ENCODE measurements around the gene SLC43A3.

SLC43A3 gene

DNA sequence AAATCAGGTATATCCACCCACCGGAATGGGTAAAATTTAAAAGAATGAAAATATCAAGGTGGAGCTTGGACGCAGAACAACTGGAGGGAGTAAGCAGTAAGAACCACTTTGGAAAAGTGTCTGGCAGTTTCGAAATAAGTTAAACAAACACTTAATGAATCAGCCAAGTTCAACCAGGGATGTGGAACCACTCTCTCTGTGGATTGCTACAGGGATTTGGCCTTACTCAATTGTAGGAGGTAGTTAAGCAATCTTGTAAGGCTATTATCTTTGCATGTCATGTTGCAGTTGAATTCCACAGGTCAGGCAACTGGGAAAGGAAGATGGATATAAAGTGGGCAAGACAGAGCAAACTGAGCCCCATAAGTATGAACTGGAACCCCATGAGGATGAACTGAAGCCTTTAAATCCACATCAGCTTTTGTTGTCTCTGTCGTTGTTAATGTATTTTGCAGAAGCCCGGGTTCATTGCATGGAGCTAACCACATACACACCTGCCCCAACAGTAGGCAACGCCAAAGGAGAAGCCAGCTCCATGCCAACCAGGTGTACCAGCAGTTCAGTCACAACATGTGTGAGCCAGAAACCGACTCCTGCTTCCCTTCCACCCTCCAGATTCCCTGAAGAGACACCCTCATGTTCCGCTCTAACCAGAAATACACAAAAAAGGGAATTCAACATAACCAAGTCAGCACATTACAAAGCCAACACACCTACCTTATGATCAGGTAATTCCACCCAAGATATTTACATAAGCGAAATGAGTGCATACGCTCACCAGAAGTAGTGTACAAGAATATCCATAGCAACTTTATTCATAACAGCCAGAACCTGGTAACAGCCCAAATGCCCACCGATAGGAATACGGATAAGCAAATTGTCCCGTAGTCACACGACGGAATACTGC lies 8.0 kb upstream of the SLC43A3 start:
- no peak for DNase-seq (ENCODE audit: low spot score)
- TF ChIP-seq, protein P1, sequence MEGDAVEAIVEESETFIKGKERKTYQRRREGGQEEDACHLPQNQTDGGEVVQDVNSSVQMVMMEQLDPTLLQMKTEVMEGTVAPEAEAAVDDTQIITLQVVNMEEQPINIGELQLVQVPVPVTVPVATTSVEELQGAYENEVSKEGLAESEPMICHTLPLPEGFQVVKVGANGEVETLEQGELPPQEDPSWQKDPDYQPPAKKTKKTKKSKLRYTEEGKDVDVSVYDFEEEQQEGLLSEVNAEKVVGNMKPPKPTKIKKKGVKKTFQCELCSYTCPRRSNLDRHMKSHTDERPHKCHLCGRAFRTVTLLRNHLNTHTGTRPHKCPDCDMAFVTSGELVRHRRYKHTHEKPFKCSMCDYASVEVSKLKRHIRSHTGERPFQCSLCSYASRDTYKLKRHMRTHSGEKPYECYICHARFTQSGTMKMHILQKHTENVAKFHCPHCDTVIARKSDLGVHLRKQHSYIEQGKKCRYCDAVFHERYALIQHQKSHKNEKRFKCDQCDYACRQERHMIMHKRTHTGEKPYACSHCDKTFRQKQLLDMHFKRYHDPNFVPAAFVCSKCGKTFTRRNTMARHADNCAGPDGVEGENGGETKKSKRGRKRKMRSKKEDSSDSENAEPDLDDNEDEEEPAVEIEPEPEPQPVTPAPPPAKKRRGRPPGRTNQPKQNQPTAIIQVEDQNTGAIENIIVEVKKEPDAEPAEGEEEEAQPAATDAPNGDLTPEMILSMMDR (IDR thresholded peaks at IDR 0.05; ENCODE audit: extremely low read depth, missing control alignments), result no peak

DNA sequence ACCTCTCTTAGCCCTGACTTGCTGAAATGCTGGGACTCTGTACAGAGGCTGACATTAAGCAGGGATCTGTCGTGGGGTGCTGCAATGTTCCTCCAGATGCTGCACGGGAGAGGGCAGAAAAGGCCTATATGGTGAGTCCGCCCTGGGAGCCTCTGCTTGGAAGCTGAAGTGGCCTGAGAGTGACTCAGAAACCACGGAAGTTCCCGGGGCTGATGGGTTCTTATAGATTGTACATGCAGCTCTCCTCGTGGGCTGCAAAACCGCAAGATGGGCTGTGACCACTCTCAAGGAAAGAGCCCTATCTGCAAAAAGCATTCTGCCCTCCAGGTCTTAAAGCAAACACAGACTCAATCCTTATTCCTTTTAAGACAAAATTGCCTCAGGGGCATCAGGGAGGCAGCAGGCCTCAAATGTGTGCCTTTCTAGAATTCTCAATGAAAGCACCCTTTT lies 5.8 kb upstream of the SLC43A3 start:
- TF ChIP-seq, protein P1 (IDR thresholded peaks at IDR 0.05; ENCODE audit: extremely low read depth, missing control alignments), result no peak
- DNase-seq (ENCODE audit: low spot score), result no peak

- no peak for DNase-seq (ENCODE audit: low spot score)
- TF ChIP-seq, protein P1 (IDR thresholded peaks at IDR 0.05; ENCODE audit: extremely low read depth, missing control alignments), result no peak
Measured at GRCh38 chr11:57432149-57432561, 5.2 kb upstream of the SLC43A3 start.

GRCh38 chr11:57430952-57431351 lies 4.0 kb upstream of the SLC43A3 start:
- no peak for DNase-seq (ENCODE audit: low spot score)
- TF ChIP-seq, protein P1 (IDR thresholded peaks at IDR 0.05; ENCODE audit: extremely low read depth, missing control alignments), result no peak

- TF ChIP-seq, protein P1 (IDR thresholded peaks at IDR 0.05; ENCODE audit: extremely low read depth, missing control alignments), result no peak
- DNase-seq (ENCODE audit: low spot score), result no peak
Measured at GRCh38 chr11:57429946-57430345, 3.0 kb upstream of the SLC43A3 start.

DNA sequence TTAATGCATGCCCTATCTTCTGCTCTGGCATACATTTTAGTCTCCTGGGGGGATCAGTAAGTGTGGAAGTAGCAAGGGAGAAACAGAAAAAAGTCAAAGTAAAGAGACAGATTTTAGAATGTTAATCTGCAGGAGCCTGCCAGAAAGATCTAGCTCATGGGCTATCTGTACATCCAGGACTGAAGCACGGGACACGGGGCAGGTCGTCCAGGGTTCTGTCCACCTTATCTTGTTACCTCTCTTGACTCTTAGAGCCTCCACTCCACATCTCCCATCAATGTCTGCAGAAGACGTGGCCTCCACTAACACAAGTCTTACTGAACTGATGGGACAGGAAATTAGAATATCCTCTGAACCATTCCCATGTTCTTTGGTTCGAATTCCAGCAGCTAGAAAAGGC lies 1.7 kb upstream of the SLC43A3 start:
- no peak for DNase-seq (ENCODE audit: low spot score)
- TF ChIP-seq, protein P1 (IDR thresholded peaks at IDR 0.05; ENCODE audit: extremely low read depth, missing control alignments), result no peak

DNA sequence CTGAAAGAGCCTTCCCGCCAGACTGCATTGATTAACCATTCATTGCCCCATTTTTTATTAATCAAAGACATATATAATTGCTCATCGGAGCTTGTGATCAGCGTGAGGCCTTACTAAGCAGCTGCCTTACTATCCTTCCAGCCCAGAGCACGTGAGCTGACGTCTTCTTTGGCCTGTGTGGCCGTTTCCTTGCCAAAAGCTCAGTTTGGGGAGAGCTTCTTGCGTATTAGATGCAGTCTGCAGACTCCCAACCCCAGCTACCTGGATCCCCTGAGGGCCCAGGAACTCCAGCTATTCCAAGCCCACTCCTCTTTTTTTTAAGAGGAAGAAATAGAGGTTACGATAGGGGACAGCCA lies 784 bp upstream of the SLC43A3 start:
- DNase-seq (ENCODE audit: low spot score), result no peak
- TF ChIP-seq, protein P1 (IDR thresholded peaks at IDR 0.05; ENCODE audit: extremely low read depth, missing control alignments), result no peak
